ENCODE measurements around the gene ABCC11.

ABCC11 gene

GRCh38 chr16:48164907-48165715 is 82.2 kb downstream of the ABCC11 start:
- TF ChIP-seq CTCF (IDR thresholded peaks at IDR 0.05; ENCODE audit: low read depth, low read length, missing control alignments), result peak; percentile 89
- no peak overlapping the region for H3K4me3 ChIP-seq (ENCODE audit: low read depth, low read length)
- no peak for DNase-seq (ENCODE audit: low read depth)

GRCh38 chr16:48162839-48163410 is 84.4 kb downstream of the ABCC11 start:
- no peak overlapping the region for H3K4me3 ChIP-seq (ENCODE audit: low read depth, low read length)
- DNase-seq (ENCODE audit: low read depth), result no peak
- no peak for TF ChIP-seq CTCF (IDR thresholded peaks at IDR 0.05; ENCODE audit: low read depth, low read length, missing control alignments)

DNA sequence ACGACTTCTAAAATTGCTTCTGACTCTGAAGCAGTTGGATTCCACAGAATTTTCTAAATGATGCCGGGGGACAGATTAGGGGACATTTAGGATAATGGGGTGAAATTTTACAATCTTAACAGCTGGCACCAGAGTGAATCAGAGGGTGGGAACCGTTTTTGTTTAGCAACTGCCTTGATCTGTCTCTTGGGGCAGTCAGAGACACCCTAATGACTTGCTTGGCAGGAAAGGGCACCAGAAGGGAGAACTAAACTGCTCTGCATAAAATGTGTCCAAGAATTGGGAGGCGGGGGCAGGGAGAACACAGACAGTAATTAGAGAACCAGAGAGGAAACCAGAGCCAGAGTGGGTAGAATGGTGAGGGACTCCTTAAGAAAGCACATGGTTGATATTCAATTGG is 85.4 kb downstream of the ABCC11 start:
- no peak for DNase-seq (ENCODE audit: low read depth)
- no peak for TF ChIP-seq CTCF (IDR thresholded peaks at IDR 0.05; ENCODE audit: low read depth, low read length, missing control alignments)
- no peak overlapping the region for H3K4me3 ChIP-seq (ENCODE audit: low read depth, low read length)

DNA sequence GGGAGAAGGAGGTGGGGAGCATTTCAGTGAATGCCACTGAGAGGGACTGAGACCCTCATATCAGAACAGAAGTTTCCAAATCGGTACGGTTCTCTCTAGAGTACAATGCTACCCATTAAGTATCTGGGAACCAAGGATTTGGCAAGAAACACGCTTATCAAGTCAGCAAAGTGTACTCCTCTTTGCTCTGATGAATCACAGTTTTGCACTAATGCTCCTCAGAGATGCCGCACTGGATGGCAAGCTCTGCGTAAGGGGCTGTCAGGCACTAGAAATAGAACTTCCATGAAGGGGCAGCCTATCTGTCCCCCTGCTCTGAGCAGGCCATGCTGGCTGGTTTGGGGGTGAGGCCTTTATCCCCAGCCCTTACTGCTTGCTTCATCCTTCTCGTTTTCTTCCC is 86.8 kb downstream of the ABCC11 start:
- H3K4me3 ChIP-seq (ENCODE audit: low read depth, low read length), result no peak overlapping the region
- no peak for TF ChIP-seq CTCF (IDR thresholded peaks at IDR 0.05; ENCODE audit: low read depth, low read length, missing control alignments)
- no peak for DNase-seq (ENCODE audit: low read depth)

DNA sequence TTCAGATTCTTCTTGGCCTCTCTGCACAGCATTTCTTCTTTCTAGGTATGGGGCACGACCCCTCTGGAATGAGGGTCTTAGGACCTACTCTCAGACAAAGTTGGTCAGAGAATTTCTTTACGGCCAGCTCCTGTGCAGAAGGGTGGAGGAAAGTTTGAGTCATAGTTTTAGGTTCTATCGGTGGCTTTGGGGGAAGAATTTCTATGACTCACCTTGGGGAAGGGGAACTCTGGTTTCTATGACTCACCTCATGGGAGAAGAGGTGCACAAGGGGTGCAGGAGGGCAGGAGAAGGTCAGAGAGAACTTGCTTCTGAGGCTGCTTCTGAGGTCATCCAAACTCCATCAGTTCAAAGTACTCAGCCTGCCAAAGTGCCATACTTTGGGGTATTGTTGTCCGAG is 89.0 kb downstream of the ABCC11 start:
- no peak for TF ChIP-seq CTCF (IDR thresholded peaks at IDR 0.05; ENCODE audit: low read depth, low read length, missing control alignments)
- peak; percentile 37 for DNase-seq (ENCODE audit: low read depth)
- no peak overlapping the region for H3K4me3 ChIP-seq (ENCODE audit: low read depth, low read length)

DNA sequence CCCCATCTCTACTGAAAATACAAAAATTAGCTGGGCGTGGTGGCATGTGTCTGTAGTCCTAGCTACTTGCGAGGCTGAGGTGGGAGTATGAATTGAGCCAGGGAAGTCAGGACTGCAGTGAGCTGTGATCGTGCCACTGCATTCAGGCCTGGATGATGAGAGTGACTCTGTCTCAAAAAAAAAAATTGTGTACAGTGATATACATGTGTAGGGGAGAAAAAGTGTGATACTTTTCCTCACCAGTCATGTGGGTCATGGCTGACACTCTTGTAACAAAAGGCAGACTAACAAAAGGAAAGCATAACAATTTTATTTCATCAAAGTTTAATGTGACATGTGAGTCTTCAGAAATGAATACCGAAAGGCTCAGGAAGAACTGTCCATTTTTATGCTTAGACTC is 89.5 kb downstream of the ABCC11 start:
- TF ChIP-seq CTCF (IDR thresholded peaks at IDR 0.05; ENCODE audit: low read depth, low read length, missing control alignments), result no peak
- DNase-seq (ENCODE audit: low read depth), result no peak
- no peak overlapping the region for H3K4me3 ChIP-seq (ENCODE audit: low read depth, low read length)

DNA sequence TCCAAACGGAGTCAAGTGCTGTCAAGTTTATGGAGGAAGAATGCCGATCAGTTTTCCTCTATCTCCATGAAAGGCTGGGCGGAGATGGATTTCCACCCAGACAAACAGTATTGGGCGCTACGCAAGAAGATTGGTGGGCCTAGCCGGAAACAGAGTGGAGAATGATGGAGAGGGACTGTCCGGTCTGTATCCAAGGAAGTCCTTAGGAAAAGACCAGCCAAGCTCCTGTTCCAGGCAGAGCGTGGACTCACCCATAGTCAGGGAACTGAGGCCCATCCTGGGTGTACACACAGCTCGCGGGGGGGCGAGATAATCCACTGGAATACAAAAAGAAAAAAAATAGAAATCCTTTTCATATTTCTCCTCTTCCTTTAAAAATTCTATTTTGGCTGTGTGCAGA is 90.0 kb downstream of the ABCC11 start:
- no peak for DNase-seq (ENCODE audit: low read depth)
- TF ChIP-seq CTCF (IDR thresholded peaks at IDR 0.05; ENCODE audit: low read depth, low read length, missing control alignments), result no peak
- no peak overlapping the region for H3K4me3 ChIP-seq (ENCODE audit: low read depth, low read length)
